ENCODE data around the gene RNU1-2. TPM values are rescaled to one million over a fixed set of nuclear protein-coding genes. Genes with fewer than 3 reads are reported as not detected.
"Not testable (repeated sequence)": the region's sequence is repeated elsewhere in the genome, so short reads cannot be mapped to it uniquely, and the experiment has no call there.

RNU1-2 gene
- polyA plus RNA-seq, 3 donors, result not detected

DNA sequence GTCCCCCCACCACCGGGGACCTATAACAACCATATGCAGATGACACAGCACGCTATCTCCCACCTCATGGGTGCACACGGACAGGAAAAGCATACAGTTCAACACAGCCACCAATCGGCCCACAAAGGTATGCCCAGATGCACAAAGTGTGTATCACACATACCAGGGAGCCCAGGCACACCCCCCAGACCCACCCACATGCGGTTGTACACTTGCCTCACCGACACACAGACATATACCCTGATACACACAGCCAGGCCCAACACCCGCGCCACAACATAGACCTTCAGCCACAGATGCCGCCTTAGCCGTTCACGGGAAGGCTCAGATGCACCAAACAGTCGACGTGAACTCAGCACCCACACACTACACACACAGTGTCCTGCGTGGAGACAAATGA, 31.5 kb downstream of the RNU1-2 start:
- no peaks in the 10 kb centered on the region for H3K9me3 ChIP-seq (replicated peaks in 1 of 2; ENCODE audit: control insufficient read depth in 1 of 2, insufficient read depth in 1 of 2, low read length in 2 of 2)
- H3K36me3 ChIP-seq (replicated peaks in 1 of 2; ENCODE audit: control insufficient read depth in 1 of 2, insufficient read depth in 2 of 2, low read length in 2 of 2), result no peaks in the 10 kb centered on the region
- Mint-ChIP-seq H3K9me3 (no peaks in the 10 kb centered on the region), H3K4me1 (peaks cover 5% of the 10 kb centered on the region), H3K27me3 (ENCODE audit: low read depth in 3 of 3) (peaks cover 1 to 15% (median 4%) of the 10 kb centered on the region in 3 donors), H3K36me3 (peaks cover 0 to 10% of the 10 kb centered on the region in 2 donors), H3K4me3 (no peak overlapping the region), H3K27ac (no peak overlapping the region)
- intact Hi-C loops (cut with micrococcal nuclease), result no loop called here
- no peaks in the 10 kb centered on the region for H4K20me1 ChIP-seq (ENCODE audit: insufficient read depth, low read length)
- H3K4me1 ChIP-seq (ENCODE audit: control insufficient read depth in 1 of 2, insufficient read depth in 2 of 2, low read length in 2 of 2), result no peaks in the 10 kb centered on the region
- 94% methylated on average over 14 of the region's 14 CpGs for WGBS (ENCODE audit: insufficient coverage)
- H3K4me2 ChIP-seq (replicated peaks; ENCODE audit: extremely low read depth, low read length, poor library complexity, severe bottlenecking), result no peak overlapping the region
- no peak overlapping the region for H3K4me3 ChIP-seq (replicated peaks in 1 of 3; ENCODE audit: low read depth in 2 of 3, low read length in 3 of 3)
- no peaks in the 10 kb centered on the region for H3K79me2 ChIP-seq (ENCODE audit: insufficient read depth, low read length)
- H3K27ac ChIP-seq (ENCODE audit: low read depth in 1 of 2, low read length in 2 of 2), result no peak overlapping the region
- no peak overlapping the region for H3K9ac ChIP-seq (ENCODE audit: insufficient read depth, low read length, poor library complexity, severe bottlenecking)
- TF ChIP-seq, protein P1, sequence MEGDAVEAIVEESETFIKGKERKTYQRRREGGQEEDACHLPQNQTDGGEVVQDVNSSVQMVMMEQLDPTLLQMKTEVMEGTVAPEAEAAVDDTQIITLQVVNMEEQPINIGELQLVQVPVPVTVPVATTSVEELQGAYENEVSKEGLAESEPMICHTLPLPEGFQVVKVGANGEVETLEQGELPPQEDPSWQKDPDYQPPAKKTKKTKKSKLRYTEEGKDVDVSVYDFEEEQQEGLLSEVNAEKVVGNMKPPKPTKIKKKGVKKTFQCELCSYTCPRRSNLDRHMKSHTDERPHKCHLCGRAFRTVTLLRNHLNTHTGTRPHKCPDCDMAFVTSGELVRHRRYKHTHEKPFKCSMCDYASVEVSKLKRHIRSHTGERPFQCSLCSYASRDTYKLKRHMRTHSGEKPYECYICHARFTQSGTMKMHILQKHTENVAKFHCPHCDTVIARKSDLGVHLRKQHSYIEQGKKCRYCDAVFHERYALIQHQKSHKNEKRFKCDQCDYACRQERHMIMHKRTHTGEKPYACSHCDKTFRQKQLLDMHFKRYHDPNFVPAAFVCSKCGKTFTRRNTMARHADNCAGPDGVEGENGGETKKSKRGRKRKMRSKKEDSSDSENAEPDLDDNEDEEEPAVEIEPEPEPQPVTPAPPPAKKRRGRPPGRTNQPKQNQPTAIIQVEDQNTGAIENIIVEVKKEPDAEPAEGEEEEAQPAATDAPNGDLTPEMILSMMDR (IDR thresholded peaks at IDR 0.05), result no peak
- DNase-seq, result no peak
- H2AFZ ChIP-seq (ENCODE audit: insufficient read depth, low read depth, low read length, poor library complexity, severe bottlenecking), result no peak overlapping the region
- H3K27me3 ChIP-seq (ENCODE audit: control insufficient read depth in 2 of 2, insufficient read depth in 2 of 2, low read length in 2 of 2), result no peaks in the 10 kb centered on the region

DNA sequence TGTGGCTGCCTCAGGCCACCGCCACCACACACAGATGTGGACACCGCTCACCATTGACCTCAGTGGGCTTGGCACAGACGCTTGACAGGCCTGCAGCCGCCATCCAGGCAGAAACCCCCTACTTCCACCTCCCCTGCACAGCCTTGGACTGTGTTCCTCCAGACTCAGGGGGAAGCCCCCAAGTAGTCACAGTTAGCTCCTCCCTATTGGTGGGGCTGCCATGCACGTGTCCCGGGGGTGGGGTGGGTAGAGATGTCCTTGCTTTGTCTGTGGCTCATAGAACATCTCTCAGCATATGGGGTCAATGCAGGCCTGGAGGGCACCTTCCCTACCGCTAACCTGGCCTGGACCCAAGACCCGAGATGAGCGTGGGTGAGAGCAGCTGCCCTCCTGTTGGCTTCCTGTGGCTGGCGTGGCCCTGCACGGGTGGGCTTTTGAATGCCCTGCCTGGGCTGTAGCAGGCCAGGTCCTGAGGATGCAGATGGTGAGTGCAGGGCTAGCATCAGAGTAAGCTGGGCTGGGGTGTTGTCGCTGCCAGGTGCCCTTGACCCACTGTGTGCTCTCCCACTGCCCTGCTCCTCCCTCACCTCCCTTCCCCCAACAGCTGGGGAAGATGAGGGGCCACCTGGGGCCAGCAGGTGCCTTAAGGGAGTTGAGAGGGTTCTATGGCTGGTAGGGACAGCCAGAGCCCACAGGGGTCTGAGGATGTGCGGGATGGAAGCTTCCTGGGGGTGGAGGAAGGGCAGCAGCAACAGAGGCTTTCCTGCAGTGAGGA, 32.1 kb downstream of the RNU1-2 start:
- H3K36me3 Mint-ChIP-seq, result peaks cover 0 to 12% of the 10 kb centered on the region in 2 donors
- peaks cover 0 to 11% (median 1%) of the 10 kb centered on the region in 3 donors for H3K27me3 Mint-ChIP-seq (ENCODE audit: low read depth in 3 of 3)
- intact Hi-C loops (cut with micrococcal nuclease), result no loop called here
- WGBS (ENCODE audit: insufficient coverage), result 65% methylated on average over 11 of the region's 13 CpGs
- H3K27me3 ChIP-seq (ENCODE audit: control insufficient read depth in 2 of 2, insufficient read depth in 2 of 2, low read length in 2 of 2), result no peaks in the 10 kb centered on the region
- DNase-seq, result no peak
- H3K36me3 ChIP-seq (replicated peaks in 1 of 2; ENCODE audit: control insufficient read depth in 1 of 2, insufficient read depth in 2 of 2, low read length in 2 of 2), result no peaks in the 10 kb centered on the region
- H3K4me1 ChIP-seq (ENCODE audit: control insufficient read depth in 1 of 2, insufficient read depth in 2 of 2, low read length in 2 of 2), result no peaks in the 10 kb centered on the region
- no peak overlapping the region for H3K4me2 ChIP-seq (replicated peaks; ENCODE audit: extremely low read depth, low read length, poor library complexity, severe bottlenecking)
- no peaks in the 10 kb centered on the region for H3K9me3 ChIP-seq (replicated peaks in 1 of 2; ENCODE audit: control insufficient read depth in 1 of 2, insufficient read depth in 1 of 2, low read length in 2 of 2)
- H3K4me1 Mint-ChIP-seq, result peaks cover 5% of the 10 kb centered on the region
- H4K20me1 ChIP-seq (ENCODE audit: insufficient read depth, low read length), result no peaks in the 10 kb centered on the region
- no peak overlapping the region for H3K27ac Mint-ChIP-seq
- H3K27ac ChIP-seq (ENCODE audit: low read depth in 1 of 2, low read length in 2 of 2), result no peak overlapping the region
- no peaks in the 10 kb centered on the region for H3K79me2 ChIP-seq (ENCODE audit: insufficient read depth, low read length)
- no peak overlapping the region for H3K4me3 ChIP-seq (replicated peaks in 1 of 3; ENCODE audit: low read depth in 2 of 3, low read length in 3 of 3)
- TF ChIP-seq, protein P1 (IDR thresholded peaks at IDR 0.05), result no peak
- no peak overlapping the region for H3K4me3 Mint-ChIP-seq
- no peak overlapping the region for H2AFZ ChIP-seq (ENCODE audit: insufficient read depth, low read depth, low read length, poor library complexity, severe bottlenecking)
- no peak overlapping the region for H3K9ac ChIP-seq (ENCODE audit: insufficient read depth, low read length, poor library complexity, severe bottlenecking)
- no peaks in the 10 kb centered on the region for H3K9me3 Mint-ChIP-seq

DNA sequence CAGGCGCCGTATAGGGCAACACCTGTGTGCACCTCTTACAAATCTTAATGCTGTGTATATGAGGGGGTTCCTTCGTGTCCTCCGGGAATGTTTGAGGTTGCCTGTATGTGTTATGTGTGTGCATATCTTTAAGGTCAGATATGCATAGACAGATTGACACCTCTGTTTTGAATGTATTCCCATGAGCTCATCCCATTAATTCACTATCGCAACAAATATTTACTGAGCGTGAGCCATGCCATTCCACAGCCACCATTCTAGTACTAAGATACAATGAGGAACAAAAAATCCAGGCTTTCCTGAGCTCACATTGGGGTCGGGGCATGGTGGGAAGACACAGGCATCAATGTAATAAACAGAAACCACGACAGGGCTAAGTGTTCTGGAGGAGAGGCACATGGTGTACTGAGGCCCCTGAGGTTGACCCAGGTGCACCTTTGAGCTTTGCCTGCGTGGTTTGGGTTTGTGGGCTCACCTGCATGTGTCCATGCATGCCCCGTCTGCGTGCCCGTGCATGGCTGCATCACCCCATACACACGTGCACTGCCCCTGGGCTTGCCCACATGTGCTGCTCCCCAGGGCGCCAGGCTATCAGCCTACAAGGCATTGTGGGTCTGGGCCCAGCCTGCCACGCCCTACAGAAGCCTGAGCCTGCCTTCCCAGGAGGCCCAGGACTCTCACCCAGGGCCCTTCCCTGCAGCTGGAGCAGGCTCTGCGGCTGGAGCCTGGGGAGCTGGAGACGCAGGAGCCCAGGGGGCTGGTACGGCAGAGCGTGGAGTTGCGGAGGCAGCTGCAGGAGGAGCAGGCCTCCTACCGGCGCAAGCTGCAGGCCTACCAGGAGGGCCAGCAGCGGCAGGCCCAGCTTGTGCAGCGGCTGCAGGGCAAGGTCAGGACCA, 33.6 kb downstream of the RNU1-2 start:
- H3K36me3 ChIP-seq (replicated peaks in 1 of 2; ENCODE audit: control insufficient read depth in 1 of 2, insufficient read depth in 2 of 2, low read length in 2 of 2); H3K4me1 Mint-ChIP-seq; H3K27ac Mint-ChIP-seq; H3K9ac ChIP-seq (ENCODE audit: insufficient read depth, low read length, poor library complexity, severe bottlenecking); H3K4me3 ChIP-seq (replicated peaks in 1 of 3; ENCODE audit: low read depth in 2 of 3, low read length in 3 of 3); H3K9me3 ChIP-seq (replicated peaks in 1 of 2; ENCODE audit: control insufficient read depth in 1 of 2, insufficient read depth in 1 of 2, low read length in 2 of 2); H3K9me3 Mint-ChIP-seq; H3K4me3 Mint-ChIP-seq; H3K4me1 ChIP-seq (ENCODE audit: control insufficient read depth in 1 of 2, insufficient read depth in 2 of 2, low read length in 2 of 2); H3K4me2 ChIP-seq (replicated peaks; ENCODE audit: extremely low read depth, low read length, poor library complexity, severe bottlenecking); H3K27me3 ChIP-seq (ENCODE audit: control insufficient read depth in 2 of 2, insufficient read depth in 2 of 2, low read length in 2 of 2); H3K27me3 Mint-ChIP-seq (ENCODE audit: low read depth in 3 of 3); DNase-seq; intact Hi-C loops (cut with micrococcal nuclease); H3K79me2 ChIP-seq (ENCODE audit: insufficient read depth, low read length); H2AFZ ChIP-seq (ENCODE audit: insufficient read depth, low read depth, low read length, poor library complexity, severe bottlenecking); H3K27ac ChIP-seq (ENCODE audit: low read depth in 1 of 2, low read length in 2 of 2); H4K20me1 ChIP-seq (ENCODE audit: insufficient read depth, low read length): not testable (repeated sequence)
- H3K36me3 Mint-ChIP-seq, result peaks cover 6 to 14% of the 10 kb centered on the region in 2 donors
- 95% methylated on average over 20 of the region's 24 CpGs for WGBS (ENCODE audit: insufficient coverage)

Data from CD14-positive monocyte (primary cell).